ENCODE measurements around the gene RHPN2.

DNA sequence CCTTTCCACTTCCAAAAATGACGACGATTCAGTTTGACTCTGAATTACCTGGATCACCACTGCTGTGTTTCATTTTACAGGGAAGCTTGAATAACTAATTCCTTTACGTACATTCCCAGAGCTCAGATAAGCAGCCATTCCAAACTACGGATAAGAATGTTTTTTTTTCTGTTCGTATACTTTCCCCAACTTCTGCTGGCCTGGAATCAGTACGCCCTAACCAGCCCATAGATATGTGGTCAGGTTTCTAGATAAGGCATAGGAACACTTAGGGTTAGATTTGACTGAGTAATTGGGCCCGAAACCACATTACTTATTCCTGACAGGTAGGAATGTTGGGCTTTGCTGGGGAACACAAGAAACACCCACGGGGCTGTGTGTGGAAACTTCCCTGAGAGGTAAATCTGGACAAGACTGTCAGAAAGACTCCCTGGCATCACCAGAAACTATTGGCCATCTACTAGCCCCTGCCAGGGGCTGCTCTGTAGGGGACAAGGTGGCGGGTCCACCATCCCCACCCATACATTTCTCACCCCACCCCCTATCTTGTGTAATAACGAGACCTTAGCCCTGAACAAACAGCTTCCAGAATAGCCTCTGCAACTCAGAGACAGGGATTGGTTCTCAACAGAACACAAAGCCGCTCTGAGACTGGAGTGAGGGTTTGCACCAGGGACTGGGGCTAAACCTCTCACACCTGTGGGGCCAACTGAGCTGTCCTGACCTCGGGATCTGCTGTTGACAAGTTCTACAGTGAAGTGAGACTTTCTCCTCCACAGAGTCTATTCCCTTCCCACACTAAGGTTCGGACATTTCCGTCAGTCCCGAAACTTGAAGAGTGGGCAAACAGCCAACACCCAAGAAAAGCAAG, 15.6 kb downstream of the RHPN2 start:
- TF ChIP-seq CTCF (conservative IDR thresholded peaks at IDR 0.05; ENCODE audit: low read depth, low read length) (no peak), EZH2phosphoT487 (IDR thresholded peaks at IDR 0.05; ENCODE audit: borderline replicate concordance, low read length) (no peak)
